Ishikawa (cell line): ENCODE data around the gene MESP2.

Source experiments
- EGR1 ChIP-seq: IDR thresholded peaks from 2 replicates; pipeline ENCODE4 v1.6.1; 2012
- EP300 ChIP-seq: IDR thresholded peaks from 2 replicates; pipeline ENCODE4 v1.6.1; 2012; ENCODE audit warnings: borderline replicate concordance
- FOXM1 ChIP-seq: IDR thresholded peaks from 2 replicates; pipeline ENCODE4 v1.6.1; 2012; ENCODE audit warnings: low read depth, borderline replicate concordance
- MAX ChIP-seq: IDR thresholded peaks from 2 replicates; pipeline ENCODE4 v1.6.1; 2012
- NFIC ChIP-seq: IDR thresholded peaks from 2 replicates; pipeline ENCODE4 v1.6.1; 2012
- RAD21 ChIP-seq: IDR thresholded peaks from 2 replicates; pipeline ENCODE4 v1.6.1; 2012; ENCODE audit warnings: low read depth
- REST ChIP-seq: IDR thresholded peaks from 2 replicates; pipeline ENCODE4 v1.6.1; 2012; ENCODE audit warnings: low read depth, mild to moderate bottlenecking
- TAF1 ChIP-seq: IDR thresholded peaks from 2 replicates; pipeline ENCODE4 v1.6.1; 2012; ENCODE audit warnings: low read depth, mild to moderate bottlenecking
- TCF12 ChIP-seq: IDR thresholded peaks from 2 replicates; pipeline ENCODE4 v1.6.1; 2012; ENCODE audit warnings: low read depth
- TEAD4 ChIP-seq: IDR thresholded peaks from 2 replicates; pipeline ENCODE4 v1.6.1; 2012
- YY1 ChIP-seq: IDR thresholded peaks from 2 replicates; pipeline ENCODE4 v1.6.1; 2012; ENCODE audit warnings: low read depth

GRCh38 chr15:89792106-89792805 is 16.1 kb downstream of the MESP2 start:
- TF ChIP-seq EGR1 (no peak), YY1 (no peak), TAF1 (no peak), FOXM1 (no peak), MAX (no peak), TEAD4 (no peak), NFIC (no peak), TCF12 (no peak), REST (no peak), EP300 (no peak), RAD21 (no peak)
